ENCODE measurements around the gene OR6V1. TPM values are rescaled to one million over a fixed set of nuclear protein-coding genes. Genes with fewer than 3 reads are reported as not detected.
"Not testable (repeated sequence)": the region's sequence is repeated elsewhere in the genome, so short reads cannot be mapped to it uniquely, and the experiment has no call there.

Gene OR6V1
- total RNA-seq, 6 experiments from 2014 or later, result not detected

GRCh38 chr7:143096146-143096545, 44.0 kb downstream of the OR6V1 start:
- H3K36me3 ChIP-seq, result no peaks in the 10 kb centered on the region
- WGBS (ENCODE audit: insufficient coverage, low coverage, low lambda C conversion rate, missing lambda C conversion rate), result 100% methylated on average over 1 of the region's 2 CpGs
- no peak overlapping the region for H3K27ac ChIP-seq
- H3K9me3 ChIP-seq, result peaks cover 0 to 9% (median 2%) of the 10 kb centered on the region in 4 donors
- no peak for ATAC-seq
- H3K27me3 ChIP-seq, result no peaks in the 10 kb centered on the region
- intact Hi-C loops (cut with DNase I), result no loop called here
- no peak for DNase-seq
- TF ChIP-seq, protein P1, sequence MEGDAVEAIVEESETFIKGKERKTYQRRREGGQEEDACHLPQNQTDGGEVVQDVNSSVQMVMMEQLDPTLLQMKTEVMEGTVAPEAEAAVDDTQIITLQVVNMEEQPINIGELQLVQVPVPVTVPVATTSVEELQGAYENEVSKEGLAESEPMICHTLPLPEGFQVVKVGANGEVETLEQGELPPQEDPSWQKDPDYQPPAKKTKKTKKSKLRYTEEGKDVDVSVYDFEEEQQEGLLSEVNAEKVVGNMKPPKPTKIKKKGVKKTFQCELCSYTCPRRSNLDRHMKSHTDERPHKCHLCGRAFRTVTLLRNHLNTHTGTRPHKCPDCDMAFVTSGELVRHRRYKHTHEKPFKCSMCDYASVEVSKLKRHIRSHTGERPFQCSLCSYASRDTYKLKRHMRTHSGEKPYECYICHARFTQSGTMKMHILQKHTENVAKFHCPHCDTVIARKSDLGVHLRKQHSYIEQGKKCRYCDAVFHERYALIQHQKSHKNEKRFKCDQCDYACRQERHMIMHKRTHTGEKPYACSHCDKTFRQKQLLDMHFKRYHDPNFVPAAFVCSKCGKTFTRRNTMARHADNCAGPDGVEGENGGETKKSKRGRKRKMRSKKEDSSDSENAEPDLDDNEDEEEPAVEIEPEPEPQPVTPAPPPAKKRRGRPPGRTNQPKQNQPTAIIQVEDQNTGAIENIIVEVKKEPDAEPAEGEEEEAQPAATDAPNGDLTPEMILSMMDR (IDR thresholded peaks at IDR 0.05), result no peak
- no peak for TF ChIP-seq POLR2A (IDR thresholded peaks at IDR 0.05)
- no peak overlapping the region for H3K4me3 ChIP-seq
- H3K4me1 ChIP-seq, result no peaks in the 10 kb centered on the region

DNA sequence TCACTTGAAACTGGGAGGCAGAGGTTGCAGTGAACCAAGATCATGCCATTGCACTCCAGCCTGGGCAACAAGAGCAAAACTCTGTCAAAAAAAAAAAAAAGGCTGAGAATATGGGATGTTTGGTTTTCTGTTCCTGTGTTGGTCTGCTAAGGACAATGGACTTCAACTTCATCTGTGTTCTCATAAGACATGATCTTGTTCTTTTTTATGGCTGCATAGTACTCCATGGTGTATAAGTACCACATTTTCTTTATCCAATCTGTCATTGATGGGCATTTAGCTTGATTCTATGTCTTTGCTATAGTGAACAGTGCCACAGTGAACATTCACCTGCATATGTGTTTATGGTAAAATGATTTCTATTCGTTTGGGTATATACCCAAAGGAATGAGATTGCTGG, 47.4 kb downstream of the OR6V1 start:
- H3K4me1 ChIP-seq, result peaks cover 0 to 11% (median 2%) of the 10 kb centered on the region in 4 donors
- intact Hi-C loops (cut with DNase I); H3K4me3 ChIP-seq; H3K27ac ChIP-seq; H3K27me3 ChIP-seq; H3K36me3 ChIP-seq; DNase-seq; H3K9me3 ChIP-seq; ATAC-seq: not testable (repeated sequence)
- WGBS (ENCODE audit: insufficient coverage, low coverage, low lambda C conversion rate, missing lambda C conversion rate), result 88% methylated on average over 1 of the region's 1 CpG

Other genes starting within 250 kb of the OR6V1 start
- 1 to 10 TPM; 1.5 to 6.1 (median 3.2) TPM for gene EPHB6, start 197.3 kb upstream of the OR6V1 start, total RNA-seq
- 1 to 10 TPM in 2 of 6 experiments, under 1 TPM in 4; 0.06 to 1.5 (median 0.75) TPM for gene TRPV6, start 166.6 kb upstream of the OR6V1 start, total RNA-seq
- gene TRPV5, start 118.6 kb upstream of the OR6V1 start, total RNA-seq, result not detected
- not detected for gene LLCFC1, start 112.9 kb upstream of the OR6V1 start, total RNA-seq
- 1 to 10 TPM in 2 of 6 experiments, under 1 TPM in 1, not detected in 3; 0.46 to 2.0 (median 1.4) TPM for gene KEL, start 90.0 kb upstream of the OR6V1 start, total RNA-seq
- gene OR9A2, start 25.2 kb upstream of the OR6V1 start, total RNA-seq, result not detected
- gene PIP, start 79.7 kb downstream of the OR6V1 start, total RNA-seq, result not detected
- gene TAS2R39, start 131.1 kb downstream of the OR6V1 start, total RNA-seq, result not detected
- gene TAS2R40, start 169.7 kb downstream of the OR6V1 start, total RNA-seq, result not detected
- gene GSTK1, start 211.1 kb downstream of the OR6V1 start, total RNA-seq, result 100 to 1,000 TPM; 209 to 315 (median 257) TPM
- 10 to 100 TPM in 5 of 6 experiments, 1 to 10 TPM in 1; 7.0 to 20.8 (median 14.8) TPM for gene TMEM139, start 232.6 kb downstream of the OR6V1 start, total RNA-seq
- gene CASP2, start 236.0 kb downstream of the OR6V1 start, total RNA-seq, result 1 to 10 TPM; 5.3 to 8.7 (median 6.7) TPM

All from right lobe of liver (tissue), 6 donors.